ENCODE results near the gene HSD17B2. TPM values are rescaled to one million over a fixed set of nuclear protein-coding genes. Genes with fewer than 3 reads are reported as not detected.
A peak's percentile ranks its signal among the peaks of the same experiment; 100 is the strongest.

HSD17B2 gene
- total RNA-seq, 2 donors from 2014 or later = 12.2 to 24.1 TPM

DNA sequence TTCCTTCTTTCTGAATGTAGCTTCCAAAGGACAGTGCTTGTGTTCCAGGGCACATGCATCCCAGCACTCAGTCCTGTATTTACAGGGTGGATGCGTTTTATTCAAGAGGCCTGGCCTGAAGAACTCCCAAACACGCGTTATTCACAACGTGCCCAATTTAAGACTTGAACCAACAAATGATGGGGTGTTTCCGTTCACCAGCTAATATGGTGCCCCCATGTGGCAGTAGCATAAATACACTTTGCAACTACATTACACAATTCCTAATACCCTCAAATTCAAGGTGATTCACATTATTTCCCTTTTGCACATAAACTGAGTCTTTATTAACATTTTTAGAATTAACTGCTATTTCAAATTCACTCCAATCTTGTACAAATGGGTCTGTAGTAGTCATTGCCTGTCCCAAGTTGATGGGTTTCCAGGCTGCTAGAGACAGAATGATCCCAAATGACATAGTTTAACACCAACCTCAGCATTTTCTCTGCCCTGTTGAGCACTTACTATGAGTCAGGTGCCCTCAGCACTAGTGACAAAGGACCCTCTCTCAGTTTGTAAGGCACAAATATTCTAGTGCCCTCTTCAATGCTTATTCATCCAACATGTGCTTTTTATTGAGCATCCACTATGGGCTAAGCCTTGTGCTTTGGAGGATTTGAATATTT lies 26.9 kb downstream of the HSD17B2 start:
- peak in 3 of 4 donors; percentile 27 to 51 (median 44) for DNase-seq
- H3K9me3 ChIP-seq = no peaks in the 10 kb centered on the region
- no peaks in the 10 kb centered on the region for H3K36me3 ChIP-seq (replicated peaks in 1 of 2; ENCODE audit: insufficient read depth in 1 of 2, low read depth in 2 of 2)
- 23% methylated on average over 5 of the region's 5 CpGs for WGBS, 2 donors
- TF ChIP-seq, protein P1, sequence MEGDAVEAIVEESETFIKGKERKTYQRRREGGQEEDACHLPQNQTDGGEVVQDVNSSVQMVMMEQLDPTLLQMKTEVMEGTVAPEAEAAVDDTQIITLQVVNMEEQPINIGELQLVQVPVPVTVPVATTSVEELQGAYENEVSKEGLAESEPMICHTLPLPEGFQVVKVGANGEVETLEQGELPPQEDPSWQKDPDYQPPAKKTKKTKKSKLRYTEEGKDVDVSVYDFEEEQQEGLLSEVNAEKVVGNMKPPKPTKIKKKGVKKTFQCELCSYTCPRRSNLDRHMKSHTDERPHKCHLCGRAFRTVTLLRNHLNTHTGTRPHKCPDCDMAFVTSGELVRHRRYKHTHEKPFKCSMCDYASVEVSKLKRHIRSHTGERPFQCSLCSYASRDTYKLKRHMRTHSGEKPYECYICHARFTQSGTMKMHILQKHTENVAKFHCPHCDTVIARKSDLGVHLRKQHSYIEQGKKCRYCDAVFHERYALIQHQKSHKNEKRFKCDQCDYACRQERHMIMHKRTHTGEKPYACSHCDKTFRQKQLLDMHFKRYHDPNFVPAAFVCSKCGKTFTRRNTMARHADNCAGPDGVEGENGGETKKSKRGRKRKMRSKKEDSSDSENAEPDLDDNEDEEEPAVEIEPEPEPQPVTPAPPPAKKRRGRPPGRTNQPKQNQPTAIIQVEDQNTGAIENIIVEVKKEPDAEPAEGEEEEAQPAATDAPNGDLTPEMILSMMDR (IDR thresholded peaks at IDR 0.05) = peak; percentile 18 to 65 (median 51)
- no peak for TF ChIP-seq POLR2A (IDR thresholded peaks at IDR 0.05)
- no peaks in the 10 kb centered on the region for H3K27me3 ChIP-seq
- ATAC-seq = no peak
- H3K27ac ChIP-seq = no peak overlapping the region
- H3K4me1 ChIP-seq = peaks cover 6% of the 10 kb centered on the region
- intact Hi-C loops (cut with DNase I) = no loop called here
- no peak overlapping the region for H3K4me3 ChIP-seq

DNA sequence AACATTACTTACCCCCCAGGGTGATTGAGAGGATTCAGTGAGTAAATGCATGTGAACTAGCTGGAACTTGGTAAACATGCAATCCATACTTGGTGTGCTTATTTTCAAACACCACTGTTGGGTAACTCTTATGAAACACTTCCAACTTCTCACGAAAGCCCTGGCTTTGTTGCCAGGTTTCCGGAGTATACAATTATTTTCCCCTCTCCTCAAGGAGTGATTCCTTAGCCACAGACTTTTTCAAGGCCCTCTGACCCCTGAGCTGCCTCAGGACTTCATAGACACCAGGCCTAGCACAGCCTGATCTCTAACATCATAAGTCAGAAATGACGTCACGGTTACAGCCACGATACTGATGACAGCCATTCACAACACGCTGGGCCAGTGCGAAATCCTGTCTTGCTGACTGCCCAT lies 27.6 kb downstream of the HSD17B2 start:
- no peak overlapping the region for H3K27ac ChIP-seq
- no peaks in the 10 kb centered on the region for H3K9me3 ChIP-seq
- no peak overlapping the region for H3K4me3 ChIP-seq
- intact Hi-C loops (cut with DNase I) = no loop called here
- H3K36me3 ChIP-seq (replicated peaks in 1 of 2; ENCODE audit: insufficient read depth in 1 of 2, low read depth in 2 of 2) = no peaks in the 10 kb centered on the region
- no peaks in the 10 kb centered on the region for H3K27me3 ChIP-seq
- H3K4me1 ChIP-seq = peaks cover 6% of the 10 kb centered on the region
- DNase-seq (no peak), ATAC-seq (no peak)
- TF ChIP-seq, protein P1 (IDR thresholded peaks at IDR 0.05) = no peak
- TF ChIP-seq POLR2A (IDR thresholded peaks at IDR 0.05) = no peak
- WGBS, 2 donors = 76 to 77% methylated on average over 7 of the region's 7 CpGs

DNA sequence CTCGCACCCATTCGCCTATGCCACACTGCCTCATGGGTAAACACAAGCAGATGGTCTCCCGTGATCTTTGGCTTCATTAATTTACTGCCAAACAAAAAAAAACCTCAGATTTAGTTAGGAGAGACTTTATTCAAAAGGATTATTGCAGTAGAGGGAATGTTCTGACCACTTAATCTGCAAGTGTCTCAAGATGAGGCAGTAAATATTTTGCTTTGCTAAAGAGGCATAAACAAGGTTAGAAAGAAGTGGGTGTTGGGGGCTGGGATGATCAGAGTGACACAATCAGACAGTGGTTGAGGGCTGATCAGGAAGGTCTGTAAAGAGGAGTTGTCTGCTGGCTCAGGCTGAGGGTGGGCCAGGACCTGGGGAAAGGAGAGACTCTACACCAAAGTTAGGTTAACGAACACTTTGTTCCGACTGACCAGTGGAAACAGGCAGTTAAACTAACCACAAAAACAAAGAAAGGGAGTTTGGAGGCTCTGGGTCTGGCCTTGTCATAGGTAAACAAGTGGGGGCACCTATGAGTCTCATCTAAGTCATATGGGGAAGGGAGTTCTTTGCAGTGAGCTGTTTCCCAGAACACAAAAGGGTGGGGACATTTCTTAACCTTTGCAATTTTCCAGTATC lies 28.5 kb downstream of the HSD17B2 start:
- DNase-seq = no peak
- intact Hi-C loops (cut with DNase I) = no loop called here
- H3K36me3 ChIP-seq (replicated peaks in 1 of 2; ENCODE audit: insufficient read depth in 1 of 2, low read depth in 2 of 2) = no peaks in the 10 kb centered on the region
- 50 to 51% methylated on average over 5 of the region's 5 CpGs for WGBS, 2 donors
- ATAC-seq = no peak
- peaks cover 6% of the 10 kb centered on the region for H3K4me1 ChIP-seq
- TF ChIP-seq, protein P1 (IDR thresholded peaks at IDR 0.05) = no peak
- no peak for TF ChIP-seq POLR2A (IDR thresholded peaks at IDR 0.05)
- H3K9me3 ChIP-seq = no peaks in the 10 kb centered on the region
- no peak overlapping the region for H3K27ac ChIP-seq
- no peak overlapping the region for H3K4me3 ChIP-seq
- no peaks in the 10 kb centered on the region for H3K27me3 ChIP-seq

DNA sequence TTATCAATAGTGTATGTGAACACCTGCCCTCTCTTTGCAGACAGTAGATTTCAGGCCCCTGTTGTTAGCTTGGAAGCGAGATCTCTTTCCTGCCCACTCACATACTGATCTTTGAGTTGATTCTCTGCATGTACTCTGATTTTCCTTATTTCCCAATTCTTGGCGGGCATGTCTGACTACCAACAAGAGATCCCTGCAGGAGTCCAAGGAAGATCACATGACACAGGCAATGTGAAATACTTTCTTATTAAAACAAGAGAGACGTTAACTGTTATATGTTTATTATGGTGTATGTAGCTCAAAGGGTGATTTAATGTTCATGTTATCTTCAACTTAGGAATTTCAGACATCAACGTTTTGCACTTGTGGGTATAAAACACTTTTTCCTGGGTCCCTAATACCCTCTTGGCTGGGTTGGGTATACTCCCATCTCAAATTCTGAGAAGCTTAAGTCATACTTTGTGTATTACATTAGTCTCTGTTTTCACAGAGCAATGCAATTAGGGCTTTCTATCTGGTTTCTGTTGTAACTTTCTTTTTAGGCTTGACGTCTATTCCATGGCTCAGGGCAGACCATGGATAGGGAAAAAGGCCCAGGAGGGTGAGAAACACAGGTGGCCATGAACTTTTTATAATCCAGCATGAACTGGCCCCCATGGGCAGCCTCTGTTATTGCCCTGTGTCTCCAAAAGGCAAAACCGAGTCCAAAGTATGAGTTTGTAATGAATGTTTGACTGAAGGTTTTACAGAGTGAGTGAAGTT lies 32.2 kb downstream of the HSD17B2 start:
- TF ChIP-seq, protein P1 (IDR thresholded peaks at IDR 0.05) = no peak
- no peak for TF ChIP-seq POLR2A (IDR thresholded peaks at IDR 0.05)
- Histone ChIP-seq H3K36me3 (replicated peaks in 1 of 2; ENCODE audit: insufficient read depth in 1 of 2, low read depth in 2 of 2) (no peaks in the 10 kb centered on the region), H3K9me3 (no peaks in the 10 kb centered on the region), H3K27me3 (no peaks in the 10 kb centered on the region), H3K4me3 (no peak overlapping the region), H3K27ac (no peak overlapping the region), H3K4me1 (peaks cover 3% of the 10 kb centered on the region)
- DNase-seq (no peak), ATAC-seq (no peak)
- intact Hi-C loops (cut with DNase I) = no loop called here
- WGBS, 2 donors = 52 to 58% methylated on average over 6 of the region's 6 CpGs
